Calu3 (cell line): ENCODE measurements around the gene RCOR3. TPM values are rescaled to one million over a fixed set of nuclear protein-coding genes. Genes with fewer than 3 reads are reported as not detected.

Experiments used
- BruUV-seq: library from RNA; stranded (reverse); fragments of 400-500 nt; replicated peaks from 2 replicates; lab custom pipeline; 2021; lab: Mats Ljungman, UMichigan
- CTCF ChIA-PET: fragments of 300-600 bp; sonication (Branson Sonifier 250); formaldehyde crosslinking; loops from one replicate; lab custom pipeline; 2022; ENCODE audit warnings: antibody characterized with exemption; lab: Charles Lee
- DNase-seq: peaks from one replicate; pipeline ENCODE4 v3.0.0; 2022
- H3K27ac Mint-ChIP-seq: one replicate; pipeline ENCODE4 v1.8.0; 2022; ENCODE audit warnings: mixed read lengths; ENCODE audit not compliant: unreplicated experiment
- H3K27me3 Mint-ChIP-seq: one replicate; pipeline ENCODE4 v1.8.0; 2022; ENCODE audit warnings: mixed read lengths; ENCODE audit not compliant: unreplicated experiment
- H3K36me3 Mint-ChIP-seq: one replicate; pipeline ENCODE4 v1.8.0; 2022; ENCODE audit warnings: mild to moderate bottlenecking, moderate library complexity, mixed read lengths; ENCODE audit not compliant: insufficient read depth, unreplicated experiment
- H3K4me1 Mint-ChIP-seq: one replicate; pipeline ENCODE4 v1.8.0; 2022; ENCODE audit warnings: mild to moderate bottlenecking, low read depth, mixed read lengths; ENCODE audit not compliant: unreplicated experiment
- H3K4me3 Mint-ChIP-seq: one replicate; pipeline ENCODE4 v1.8.0; 2022; ENCODE audit warnings: mild to moderate bottlenecking, low read depth, moderate library complexity, mixed read lengths; ENCODE audit not compliant: unreplicated experiment
- H3K9me3 Mint-ChIP-seq: one replicate; pipeline ENCODE4 v1.8.0; 2022; ENCODE audit warnings: low read depth, mixed read lengths; ENCODE audit not compliant: unreplicated experiment
- intact Hi-C: fragments of 100-400 bp; cut with micrococcal nuclease; formaldehyde crosslinking; loops from one replicate; pipeline ENCODE4 v1.10.0; 2022; ENCODE audit not compliant: unreplicated experiment
- total RNA-seq: library from RNA; stranded (reverse); gene quantifications from 2 replicates; pipeline ENCODE4 v1.2.3, GENCODE V29; 2022
- TF ChIP-seq, protein P1 (sequence below): fragments of 200-600 bp; IDR thresholded peaks from one replicate; pipeline ENCODE4 v1.8.0; 2022; ENCODE audit warnings: antibody characterized with exemption; ENCODE audit not compliant: unreplicated experiment

The RCOR3 gene
- total RNA-seq, 1 experiment from 2014 or later, result 54.1 TPM

DNA sequence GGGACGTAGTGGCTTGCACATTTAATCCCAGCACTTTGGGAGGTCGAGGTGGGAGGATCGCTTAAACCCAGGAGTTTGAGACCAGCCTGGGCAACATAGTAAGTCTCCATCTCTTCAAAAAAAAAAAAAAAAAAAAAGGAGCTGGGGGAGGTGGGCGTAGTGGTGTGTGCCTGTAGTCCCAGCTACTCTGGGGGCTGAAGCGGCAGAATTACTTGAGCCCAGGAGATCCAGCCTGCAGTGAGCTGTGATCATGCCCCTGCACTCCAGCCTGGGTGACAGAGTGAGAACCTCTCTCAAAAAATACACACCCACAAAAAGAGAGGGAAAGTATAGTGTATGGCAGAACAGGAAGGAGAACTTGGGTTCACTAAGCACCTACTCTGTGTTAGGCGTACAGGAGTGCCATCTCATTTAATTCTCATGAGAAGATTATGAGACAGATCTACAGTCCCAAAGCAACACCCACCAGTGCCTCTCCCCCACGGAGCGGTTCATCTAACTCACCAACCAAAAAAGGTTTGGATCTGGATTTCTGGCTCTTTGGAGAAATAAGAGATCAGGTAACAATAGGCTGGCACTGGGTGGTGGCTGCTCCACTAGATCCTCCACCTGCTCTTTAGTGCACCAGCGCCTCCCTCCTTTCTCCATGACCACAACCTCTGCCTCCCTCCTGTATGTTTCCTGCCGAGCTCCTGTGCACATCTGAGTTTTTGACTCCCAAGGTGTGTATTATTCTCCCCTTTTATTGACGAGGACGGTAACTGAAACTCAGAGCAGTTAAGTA is 66.0 kb downstream of the RCOR3 start:
- CTCF ChIA-PET, result interaction anchor here (0.7 kb wide), 2 partner anchors 225 to 804 kb away, joined by 3 to 5 read pairs; no protein-coding TSS in a partner anchor
- intact Hi-C loops, result no loop called here
- TF ChIP-seq, protein P1, sequence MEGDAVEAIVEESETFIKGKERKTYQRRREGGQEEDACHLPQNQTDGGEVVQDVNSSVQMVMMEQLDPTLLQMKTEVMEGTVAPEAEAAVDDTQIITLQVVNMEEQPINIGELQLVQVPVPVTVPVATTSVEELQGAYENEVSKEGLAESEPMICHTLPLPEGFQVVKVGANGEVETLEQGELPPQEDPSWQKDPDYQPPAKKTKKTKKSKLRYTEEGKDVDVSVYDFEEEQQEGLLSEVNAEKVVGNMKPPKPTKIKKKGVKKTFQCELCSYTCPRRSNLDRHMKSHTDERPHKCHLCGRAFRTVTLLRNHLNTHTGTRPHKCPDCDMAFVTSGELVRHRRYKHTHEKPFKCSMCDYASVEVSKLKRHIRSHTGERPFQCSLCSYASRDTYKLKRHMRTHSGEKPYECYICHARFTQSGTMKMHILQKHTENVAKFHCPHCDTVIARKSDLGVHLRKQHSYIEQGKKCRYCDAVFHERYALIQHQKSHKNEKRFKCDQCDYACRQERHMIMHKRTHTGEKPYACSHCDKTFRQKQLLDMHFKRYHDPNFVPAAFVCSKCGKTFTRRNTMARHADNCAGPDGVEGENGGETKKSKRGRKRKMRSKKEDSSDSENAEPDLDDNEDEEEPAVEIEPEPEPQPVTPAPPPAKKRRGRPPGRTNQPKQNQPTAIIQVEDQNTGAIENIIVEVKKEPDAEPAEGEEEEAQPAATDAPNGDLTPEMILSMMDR, result no peak
- no peak for DNase-seq
- BruUV-seq, result no TSS peak
- Mint-ChIP-seq H3K36me3 (peaks cover 22% of the 10 kb centered on the region), H3K4me1 (peaks cover 25% of the 10 kb centered on the region), H3K9me3 (no peaks in the 10 kb centered on the region), H3K27me3 (no peaks in the 10 kb centered on the region), H3K4me3 (peak overlapping the region; percentile 92), H3K27ac (peak overlapping the region; percentile 86)

DNA sequence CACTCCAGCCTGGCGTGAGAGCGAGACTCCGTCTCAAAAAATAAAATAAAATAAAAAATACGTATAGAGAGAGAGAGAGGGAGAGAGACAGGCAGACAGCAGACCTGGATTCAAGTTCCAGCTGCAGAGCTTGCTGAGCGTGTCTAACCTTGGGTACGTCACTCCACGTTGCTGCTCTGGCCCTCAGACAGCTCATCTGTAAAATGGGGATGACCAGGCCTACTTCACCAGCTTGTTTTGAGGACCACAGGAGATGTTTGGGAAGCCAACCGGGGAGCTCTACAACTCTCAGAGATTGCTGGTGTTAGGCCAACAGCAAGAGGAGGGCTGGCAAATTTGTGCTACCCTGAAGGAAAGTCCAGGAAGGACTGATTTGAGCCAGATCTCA is 67.0 kb downstream of the RCOR3 start:
- CTCF ChIA-PET, result no interaction called here
- H3K36me3 Mint-ChIP-seq, result peaks cover 22% of the 10 kb centered on the region
- no TSS peak for BruUV-seq
- peak overlapping the region; percentile 92 for H3K4me3 Mint-ChIP-seq
- peaks cover 35% of the 10 kb centered on the region for H3K4me1 Mint-ChIP-seq
- H3K27ac Mint-ChIP-seq, result peak overlapping the region; percentile 86
- no peaks in the 10 kb centered on the region for H3K27me3 Mint-ChIP-seq
- intact Hi-C loops, result no loop called here
- TF ChIP-seq, protein P1, result no peak
- no peak for DNase-seq
- no peaks in the 10 kb centered on the region for H3K9me3 Mint-ChIP-seq

DNA sequence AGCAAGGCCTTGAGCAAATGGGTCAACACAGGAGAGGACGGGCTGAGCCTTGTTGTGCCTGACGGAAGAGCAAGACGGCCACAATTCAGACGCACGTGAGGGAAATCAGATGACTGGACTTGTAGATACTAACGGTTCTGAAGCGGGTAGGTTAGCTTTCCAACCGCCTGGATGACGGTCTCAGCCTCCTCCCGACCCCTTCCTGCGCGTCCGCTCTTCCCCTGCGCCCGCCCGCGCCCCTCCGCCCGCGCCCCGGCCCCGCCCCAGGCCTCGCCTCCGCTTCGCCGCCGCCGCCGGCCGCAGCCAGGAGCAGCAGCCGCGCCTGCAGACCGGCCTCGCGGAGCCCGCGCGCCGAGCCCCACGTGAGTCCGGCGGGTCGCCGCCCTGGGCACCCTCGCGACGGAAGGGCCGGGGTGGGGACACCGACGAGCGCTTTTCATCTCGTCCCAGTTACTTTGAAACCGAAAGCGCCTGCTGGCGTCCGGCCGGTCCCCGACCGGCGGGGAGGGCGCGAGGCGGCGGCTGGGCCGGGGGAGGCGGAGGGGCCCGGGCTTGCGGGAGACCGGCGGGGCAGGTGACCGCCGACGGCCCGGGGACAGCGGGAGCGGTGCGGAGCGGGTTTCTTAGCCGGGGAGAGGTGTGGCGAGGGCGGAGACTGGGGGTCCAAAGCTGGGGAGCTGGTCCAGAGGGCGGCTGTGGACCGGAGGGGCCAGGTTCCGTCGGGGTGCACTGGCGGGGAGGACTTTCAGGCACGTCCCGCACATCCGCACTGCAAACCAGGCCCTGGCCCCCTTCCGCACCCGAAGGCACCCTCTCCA is 67.6 kb downstream of the RCOR3 start, which contains the start of gene TRAF5:
Gene TRAF5, plus strand, starts transcription at position 306 of the 818 bp plus-strand sequence. CDS start 26,407 bp downstream, outside the sequence.
- peak; percentile 66 for DNase-seq
- intact Hi-C loops, result no loop called here
- Mint-ChIP-seq H3K27ac (peak within 1 kb of the TSS; percentile 90), H3K4me3 (peak within 1 kb of the TSS; percentile 92), H3K9me3 (no peaks in the 10 kb centered on the region), H3K4me1 (peaks cover 39% of the 10 kb centered on the region), H3K27me3 (no peaks in the 10 kb centered on the region), H3K36me3 (peaks cover 22% of the 10 kb centered on the region)
- CTCF ChIA-PET, result interaction anchor here (0.7 to 1.2 kb wide), 2 partner anchors 12 to 187 kb away, joined by 3 to 4 read pairs; no protein-coding TSS in a partner anchor
- BruUV-seq, result no TSS peak
- TF ChIP-seq, protein P1, result no peak

DNA sequence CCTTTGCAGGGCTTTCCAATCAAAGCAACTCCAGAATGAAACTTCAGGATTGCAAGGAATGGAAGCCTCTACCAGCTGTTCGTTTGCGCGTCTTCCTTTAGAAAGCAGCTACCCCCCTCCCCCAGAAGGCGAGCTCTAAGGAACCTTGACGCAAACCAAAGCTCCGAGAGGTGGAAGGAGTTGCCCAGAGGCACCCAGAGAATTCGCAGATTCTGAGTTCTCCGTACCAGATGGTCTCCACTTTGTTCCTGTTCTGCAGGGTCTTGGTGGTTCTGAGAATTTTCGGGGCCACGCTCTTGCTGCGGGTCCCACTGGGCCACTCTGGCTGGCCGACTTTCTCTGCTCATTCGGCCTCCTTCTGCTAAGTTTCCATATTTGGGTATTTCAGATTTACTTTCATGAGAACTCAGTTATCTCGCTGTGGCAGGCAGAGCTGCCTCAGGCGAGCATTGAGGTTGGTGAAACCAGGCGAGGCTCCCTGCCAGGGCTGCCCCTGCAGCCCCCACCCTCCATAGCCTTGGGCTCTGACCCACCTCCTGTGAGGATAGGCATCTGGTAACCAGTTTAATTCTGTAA is 68.3 kb downstream of the RCOR3 start:
- BruUV-seq, result no TSS peak

More for the DNA sequence above, 68.3 kb downstream of the RCOR3 start:
- peaks cover 22% of the 10 kb centered on the region for H3K36me3 Mint-ChIP-seq
- peak overlapping the region; percentile 90 for H3K27ac Mint-ChIP-seq
- peaks cover 46% of the 10 kb centered on the region for H3K4me1 Mint-ChIP-seq
- TF ChIP-seq, protein P1, result no peak
- CTCF ChIA-PET, result interaction anchor here (0.7 to 1.2 kb wide), 2 partner anchors 11 to 187 kb away, joined by 3 to 4 read pairs; no protein-coding TSS in a partner anchor
- intact Hi-C loops, result no loop called here
- H3K9me3 Mint-ChIP-seq, result no peaks in the 10 kb centered on the region
- peak overlapping the region; percentile 92 for H3K4me3 Mint-ChIP-seq
- peak; percentile 39 for DNase-seq
- H3K27me3 Mint-ChIP-seq, result no peaks in the 10 kb centered on the region
